ENCODE measurements around the gene EVPL. TPM values are rescaled to one million over a fixed set of nuclear protein-coding genes. Genes with fewer than 3 reads are reported as not detected.
A peak's percentile ranks its signal among the peaks of the same experiment; 100 is the strongest.

Gene EVPL
- total RNA-seq, 1 experiment from 2014 or later, result 7.7 TPM

- no TSS peak for BruUV-seq (replicated peaks)
- no peak overlapping the region for H3K4me3 Mint-ChIP-seq (ENCODE audit: unreplicated experiment)
- intact Hi-C loops (cut with micrococcal nuclease), result no loop called here
- ChIA-PET POLR2A (interaction anchor here (1.5 kb wide), 1 partner anchor 95 kb away, joined by 7 read pairs; the partner anchor contains the start of gene MRPL38), CTCF (interaction anchor here (0.6 to 1.7 kb wide), 9 partner anchors 9 to 777 kb away, joined by 3 to 7 read pairs (median 4); no protein-coding TSS in a partner anchor)
- DNase-seq (ENCODE audit: unreplicated experiment), result peak; percentile 43
- no peak overlapping the region for H3K27ac Mint-ChIP-seq (ENCODE audit: low read depth, unreplicated experiment)
- peaks cover 17% of the 10 kb centered on the region for H3K4me1 Mint-ChIP-seq (ENCODE audit: insufficient read depth, unreplicated experiment)
- no peaks in the 10 kb centered on the region for H3K9me3 Mint-ChIP-seq (ENCODE audit: unreplicated experiment)
- TF ChIP-seq CTCF (IDR thresholded peaks at IDR 0.05; ENCODE audit: unreplicated experiment), result peak; percentile 70
- H3K36me3 Mint-ChIP-seq (ENCODE audit: insufficient read depth, unreplicated experiment), result peaks cover 12% of the 10 kb centered on the region
- H3K27me3 Mint-ChIP-seq (ENCODE audit: insufficient read depth, unreplicated experiment), result no peaks in the 10 kb centered on the region
These were observed 26.9 kb downstream of the EVPL start for GRCh38 chr17:76000016-76000754.

GRCh38 chr17:75998327-75998795 lies 28.7 kb downstream of the EVPL start:
- peaks cover 28% of the 10 kb centered on the region for H3K36me3 Mint-ChIP-seq (ENCODE audit: insufficient read depth, unreplicated experiment)
- H3K27me3 Mint-ChIP-seq (ENCODE audit: insufficient read depth, unreplicated experiment), result no peaks in the 10 kb centered on the region
- CTCF ChIA-PET, result interaction anchor here (0.6 to 1.7 kb wide), 7 partner anchors 9 to 214 kb away, joined by 3 to 7 read pairs (median 4); no protein-coding TSS in a partner anchor
- H3K9me3 Mint-ChIP-seq (ENCODE audit: unreplicated experiment), result no peaks in the 10 kb centered on the region
- intact Hi-C loops (cut with micrococcal nuclease), result no loop called here
- no peak overlapping the region for H3K4me3 Mint-ChIP-seq (ENCODE audit: unreplicated experiment)
- no peak for TF ChIP-seq CTCF (IDR thresholded peaks at IDR 0.05; ENCODE audit: unreplicated experiment)
- no TSS peak for BruUV-seq (replicated peaks)
- POLR2A ChIA-PET, result no interaction called here
- DNase-seq (ENCODE audit: unreplicated experiment), result no peak
- no peak overlapping the region for H3K27ac Mint-ChIP-seq (ENCODE audit: low read depth, unreplicated experiment)
- peaks cover 17% of the 10 kb centered on the region for H3K4me1 Mint-ChIP-seq (ENCODE audit: insufficient read depth, unreplicated experiment)

GRCh38 chr17:75996665-75997590 lies 30.2 kb downstream of the EVPL start:
- Mint-ChIP-seq H3K4me3 (ENCODE audit: unreplicated experiment) (peak overlapping the region; percentile 32), H3K27me3 (ENCODE audit: insufficient read depth, unreplicated experiment) (no peaks in the 10 kb centered on the region), H3K9me3 (ENCODE audit: unreplicated experiment) (no peaks in the 10 kb centered on the region), H3K27ac (ENCODE audit: low read depth, unreplicated experiment) (peak overlapping the region; percentile 87), H3K36me3 (ENCODE audit: insufficient read depth, unreplicated experiment) (peaks cover 43% of the 10 kb centered on the region), H3K4me1 (ENCODE audit: insufficient read depth, unreplicated experiment) (peaks cover 17% of the 10 kb centered on the region)
- intact Hi-C loops (cut with micrococcal nuclease), result no loop called here
- BruUV-seq (replicated peaks), result no TSS peak
- ChIA-PET CTCF (interaction anchor here (0.6 to 1.8 kb wide), 6 partner anchors 8 to 526 kb away, joined by 3 to 14 read pairs (median 4); partner anchors contain the start of gene EXOC7), POLR2A (interaction anchor here (0.8 to 2.3 kb wide), 5 partner anchors 9 to 141 kb away, joined by 3 to 8 read pairs (median 3); partner anchors contain the start of genes ACOX1, SRP68, TEN1 and WBP2)
- peak; percentile 65 for DNase-seq (ENCODE audit: unreplicated experiment)
- TF ChIP-seq CTCF (IDR thresholded peaks at IDR 0.05; ENCODE audit: unreplicated experiment), result no peak
